GM12891 (cell line): ENCODE results near the gene CCL5.

Source experiments
- DNase-seq: peaks from one replicate; pipeline ENCODE4 v3.0.0; 2011; ENCODE audit warnings: low spot score; ENCODE audit not compliant: insufficient read length
- FAIRE-seq: peaks from 2 replicates; lab custom pipeline; 2011; peaks lifted over from hg19 to GRCh38; lab: Jason Lieb, UNC
- PAX5 ChIP-seq: IDR thresholded peaks from 2 replicates; pipeline ENCODE4 v1.6.1; 2011; ENCODE audit warnings: low read length, moderate library complexity, mild to moderate bottlenecking; ENCODE audit not compliant: insufficient read depth, severe bottlenecking
- POLR2A ChIP-seq: IDR thresholded peaks from 2 replicates; pipeline ENCODE4 v1.6.1; 2011; ENCODE audit warnings: low read depth, low read length, control low read depth
- POLR2AphosphoS5 ChIP-seq: IDR thresholded peaks from 2 replicates; pipeline ENCODE4 v1.6.1; 2011; ENCODE audit warnings: low read depth, low read length, control low read depth
- POU2F2 ChIP-seq: IDR thresholded peaks from 2 replicates; pipeline ENCODE4 v1.6.1; 2011; ENCODE audit warnings: low read depth, mild to moderate bottlenecking, control low read depth, low read length, moderate library complexity
- SPI1 ChIP-seq: IDR thresholded peaks from 2 replicates; pipeline ENCODE4 v1.6.1; 2011; ENCODE audit warnings: low read depth, low read length, control low read depth
- TAF1 ChIP-seq: IDR thresholded peaks from 2 replicates; pipeline ENCODE4 v1.6.1; 2011; ENCODE audit warnings: low read depth, low read length, control low read depth

The CCL5 gene

DNA sequence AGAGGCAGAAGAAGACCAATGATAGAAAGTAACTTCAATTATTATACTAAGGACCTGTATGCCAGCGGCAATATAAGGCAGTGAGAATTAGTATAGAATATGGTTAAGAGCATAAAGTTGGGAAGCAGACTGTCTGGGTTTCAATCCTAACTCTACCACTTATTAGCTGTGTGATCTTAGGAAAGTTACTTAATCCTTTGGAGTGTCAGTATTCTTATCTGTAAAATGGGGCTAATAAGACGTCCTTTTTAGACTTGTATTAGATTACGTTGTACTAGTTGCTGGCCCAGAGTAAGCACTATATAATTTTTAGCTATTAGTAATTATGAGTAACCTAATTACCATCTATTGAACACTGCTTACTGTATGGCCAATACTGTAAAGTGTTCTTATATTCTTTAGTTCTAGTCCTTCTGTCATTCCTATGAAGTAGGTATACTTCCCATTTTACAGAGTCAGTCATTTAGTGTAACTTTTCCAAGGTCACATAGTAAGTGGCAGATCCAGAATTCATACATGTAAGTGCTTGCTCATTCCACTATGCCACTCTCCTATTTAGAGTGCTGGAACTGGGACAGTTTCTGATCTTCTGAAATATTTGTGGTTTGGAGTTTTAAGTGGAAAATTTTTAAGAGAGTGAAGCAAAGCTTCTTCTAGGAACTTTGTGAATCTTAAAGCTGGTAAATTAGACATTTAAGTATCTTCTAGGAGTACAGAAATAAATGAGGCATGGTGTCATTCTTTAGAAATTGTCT lies 33.9 kb downstream of the CCL5 start:
- no peak for TF ChIP-seq SPI1
- TF ChIP-seq POU2F2 = no peak
- TF ChIP-seq POLR2A = no peak
- FAIRE-seq = no peak
- no peak for DNase-seq

DNA sequence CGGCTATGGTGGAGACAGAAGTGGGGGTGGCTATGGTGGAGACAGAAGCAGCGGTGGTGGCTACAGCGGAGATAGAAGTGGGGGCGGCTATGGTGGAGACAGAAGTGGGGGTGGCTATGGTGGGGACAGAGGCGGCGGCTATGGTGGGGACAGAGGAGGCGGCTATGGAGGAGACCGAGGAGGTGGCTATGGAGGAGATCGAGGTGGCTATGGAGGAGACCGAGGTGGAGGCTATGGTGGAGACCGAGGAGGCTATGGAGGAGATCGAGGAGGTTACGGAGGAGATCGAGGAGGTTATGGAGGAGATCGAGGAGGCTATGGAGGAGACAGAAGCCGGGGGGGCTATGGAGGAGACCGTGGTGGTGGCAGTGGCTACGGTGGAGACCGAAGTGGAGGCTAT lies 35.6 kb downstream of the CCL5 start:
- no peak for DNase-seq
- no peak for FAIRE-seq
- TF ChIP-seq POLR2A (no peak), SPI1 (no peak), POU2F2 (no peak), TAF1 (no peak), PAX5 (no peak), POLR2AphosphoS5 (no peak)

DNA sequence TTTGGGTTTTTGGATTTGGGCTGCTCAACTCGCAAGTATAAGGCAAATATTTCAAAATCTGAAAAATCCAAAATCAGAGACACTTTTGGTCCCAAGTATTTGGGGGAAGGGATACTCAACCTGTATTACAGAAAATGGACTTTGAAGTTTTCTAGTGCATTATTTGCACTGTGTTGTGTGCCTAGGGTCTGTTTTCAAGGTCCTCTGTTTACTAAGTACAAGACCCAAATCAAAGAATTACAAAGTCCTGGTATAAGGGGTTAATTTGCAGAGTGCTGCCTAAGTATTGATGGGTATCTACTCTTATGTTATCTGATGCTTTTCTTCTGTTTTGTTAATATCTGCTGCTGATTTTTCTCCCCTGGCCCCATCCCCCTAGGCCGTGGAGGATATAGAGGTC lies 36.5 kb downstream of the CCL5 start:
- TF ChIP-seq PAX5 = no peak
- no peak for TF ChIP-seq POU2F2
- TF ChIP-seq SPI1 = no peak
- no peak for TF ChIP-seq POLR2AphosphoS5
- TF ChIP-seq TAF1 = no peak
- TF ChIP-seq POLR2A = no peak
- DNase-seq = no peak
- FAIRE-seq = no peak

DNA sequence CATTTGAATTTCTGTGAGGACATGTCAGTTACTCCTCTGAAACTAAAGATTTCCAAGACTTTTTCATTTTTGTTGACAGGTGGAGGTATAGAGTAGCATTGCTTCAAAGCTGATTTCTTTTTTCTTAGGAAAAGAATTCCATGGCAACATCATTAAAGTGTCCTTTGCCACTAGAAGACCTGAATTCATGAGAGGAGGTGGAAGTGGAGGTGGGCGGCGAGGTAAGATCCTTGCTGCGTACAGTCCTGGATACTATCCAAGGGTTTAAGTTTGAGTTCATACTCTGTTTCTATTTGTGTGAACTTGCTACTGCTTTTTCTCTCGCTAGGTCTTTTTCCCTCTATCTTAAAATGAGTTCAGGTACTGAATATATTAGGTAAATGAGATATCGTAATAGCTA lies 37.9 kb downstream of the CCL5 start:
- no peak for FAIRE-seq
- TF ChIP-seq SPI1 = no peak
- no peak for TF ChIP-seq POLR2AphosphoS5
- no peak for TF ChIP-seq PAX5
- TF ChIP-seq POLR2A = no peak
- no peak for TF ChIP-seq TAF1
- TF ChIP-seq POU2F2 = no peak
- no peak for DNase-seq

DNA sequence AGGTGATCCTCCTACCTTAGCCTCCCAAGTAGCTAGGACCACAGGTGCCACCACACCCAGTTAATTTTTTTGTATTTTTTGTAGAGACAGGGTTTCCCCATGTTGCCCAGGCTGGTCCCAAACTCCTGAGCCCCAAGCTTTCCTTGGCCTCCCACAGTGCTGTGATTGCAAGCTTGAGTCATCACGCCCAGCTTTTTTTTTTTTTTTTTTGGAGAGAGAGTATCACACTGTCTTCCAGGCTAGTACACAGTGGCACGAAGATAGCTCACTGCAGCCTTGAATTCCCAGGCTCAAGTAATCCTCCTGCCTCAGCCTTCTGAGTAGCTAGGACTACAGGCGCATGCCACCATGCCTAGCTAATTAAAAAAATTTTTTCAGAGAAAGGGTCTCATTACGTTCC lies 38.7 kb downstream of the CCL5 start:
- DNase-seq = no peak
- no peak for TF ChIP-seq POLR2A
- TF ChIP-seq POU2F2 = no peak
- no peak for TF ChIP-seq TAF1
- TF ChIP-seq SPI1 = no peak
- TF ChIP-seq PAX5 = no peak
- no peak for TF ChIP-seq POLR2AphosphoS5
- FAIRE-seq = no peak

DNA sequence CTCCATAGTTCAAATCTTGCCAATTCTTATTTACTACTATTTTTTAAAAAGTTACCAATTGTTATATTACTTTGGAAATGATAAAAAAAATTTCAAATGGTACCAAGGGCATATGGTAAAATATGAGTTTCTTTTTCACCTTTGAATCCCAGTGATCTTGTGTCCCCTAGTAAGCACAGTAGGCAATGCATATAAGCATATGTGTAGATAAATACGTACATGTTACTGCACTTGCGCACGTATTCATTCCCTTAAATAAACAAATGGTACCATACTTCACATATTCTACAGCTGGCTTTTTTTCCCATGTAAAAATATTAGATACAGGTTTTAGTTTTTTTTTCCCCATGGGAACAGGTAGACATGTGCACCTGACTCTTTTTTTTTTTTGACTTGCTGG lies 39.1 kb downstream of the CCL5 start:
- no peak for TF ChIP-seq PAX5
- TF ChIP-seq POU2F2 = no peak
- no peak for TF ChIP-seq SPI1
- no peak for TF ChIP-seq TAF1
- TF ChIP-seq POLR2A = no peak
- TF ChIP-seq POLR2AphosphoS5 = no peak
- FAIRE-seq (no peak), DNase-seq (no peak)

DNA sequence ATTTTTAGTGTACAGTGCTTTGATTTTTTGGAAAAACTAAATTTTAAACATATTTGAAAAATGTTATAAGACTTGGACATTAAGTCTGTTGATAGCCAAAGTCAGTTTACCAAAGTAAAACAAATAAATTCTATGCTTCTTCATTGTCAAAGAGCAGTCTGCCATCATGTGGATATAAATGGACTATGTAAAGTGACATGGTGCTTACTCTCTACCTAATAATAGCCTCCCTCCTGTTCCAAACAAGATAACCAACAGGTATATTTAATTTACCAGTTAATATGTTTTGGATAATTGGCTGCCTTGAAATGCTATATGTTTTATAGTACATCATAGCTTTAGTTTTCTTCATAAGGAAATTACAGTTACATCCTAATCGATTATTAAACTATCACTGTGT lies 55.0 kb downstream of the CCL5 start:
- no peak for FAIRE-seq
- TF ChIP-seq TAF1 (no peak), SPI1 (no peak), POLR2A (no peak), POLR2AphosphoS5 (no peak), POU2F2 (no peak), PAX5 (no peak)

More for the DNA sequence above, 55.0 kb downstream of the CCL5 start:
- no peak for DNase-seq
